GM10266 (cell line): Measurements from ENCODE around the gene SLC13A5.

Experiments used
- DNase-seq: peaks from one replicate; pipeline ENCODE4 v3.0.0; 2012; ENCODE audit errors: extremely low spot score
- TF ChIP-seq, protein P1 (sequence below): IDR thresholded peaks from 2 replicates; pipeline ENCODE4 v1.5.1; 2012; ENCODE audit warnings: mild to moderate bottlenecking, low read depth; ENCODE audit not compliant: control insufficient read depth, insufficient read depth; ENCODE audit errors: missing control alignments

Gene SLC13A5

DNA sequence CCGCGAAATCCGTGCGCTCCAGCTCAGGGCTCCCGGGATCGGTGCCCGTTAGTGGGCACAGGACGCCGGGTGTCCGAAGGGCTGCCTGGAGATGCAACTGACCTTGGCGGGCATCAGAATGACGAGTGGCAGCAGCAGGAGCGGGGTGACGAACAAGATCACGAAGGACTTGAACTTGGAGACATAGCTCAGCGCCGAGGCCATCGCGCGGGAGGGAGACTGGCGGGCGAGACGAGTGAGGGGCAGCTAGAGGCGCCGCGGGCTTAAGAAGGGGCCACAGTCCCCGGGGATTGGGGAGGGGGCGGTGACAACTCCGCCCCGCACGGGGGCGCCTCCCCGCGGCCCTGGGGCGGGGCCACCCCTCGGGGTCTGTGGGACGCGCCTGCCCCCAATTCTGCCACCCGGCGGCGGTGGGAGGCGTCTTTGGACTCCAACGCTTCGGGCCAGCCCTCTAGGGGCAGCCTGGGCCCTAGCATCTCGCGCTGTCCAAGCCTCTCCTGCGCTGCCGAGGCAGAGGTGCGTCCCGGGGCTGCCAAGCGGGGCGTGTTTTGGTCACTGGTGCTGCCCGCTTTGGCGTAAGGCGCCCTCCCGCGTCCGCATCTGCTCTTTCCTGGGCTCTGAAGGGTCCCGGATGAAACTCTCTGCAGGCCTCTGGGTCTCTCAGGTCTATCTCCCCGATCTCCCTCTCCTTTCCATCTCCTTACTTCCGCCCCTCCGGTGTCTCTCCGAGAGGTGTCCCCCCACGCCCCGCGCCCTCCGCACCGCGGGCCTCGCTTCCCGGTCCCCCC lies at the start of gene SLC13A5:
Gene SLC13A5, minus strand, starts transcription at position 240 of the 788 bp plus-strand sequence. Its CDS starts 36 bp downstream, at position 204.
- DNase-seq, result peak; percentile 49
- TF ChIP-seq, protein P1, sequence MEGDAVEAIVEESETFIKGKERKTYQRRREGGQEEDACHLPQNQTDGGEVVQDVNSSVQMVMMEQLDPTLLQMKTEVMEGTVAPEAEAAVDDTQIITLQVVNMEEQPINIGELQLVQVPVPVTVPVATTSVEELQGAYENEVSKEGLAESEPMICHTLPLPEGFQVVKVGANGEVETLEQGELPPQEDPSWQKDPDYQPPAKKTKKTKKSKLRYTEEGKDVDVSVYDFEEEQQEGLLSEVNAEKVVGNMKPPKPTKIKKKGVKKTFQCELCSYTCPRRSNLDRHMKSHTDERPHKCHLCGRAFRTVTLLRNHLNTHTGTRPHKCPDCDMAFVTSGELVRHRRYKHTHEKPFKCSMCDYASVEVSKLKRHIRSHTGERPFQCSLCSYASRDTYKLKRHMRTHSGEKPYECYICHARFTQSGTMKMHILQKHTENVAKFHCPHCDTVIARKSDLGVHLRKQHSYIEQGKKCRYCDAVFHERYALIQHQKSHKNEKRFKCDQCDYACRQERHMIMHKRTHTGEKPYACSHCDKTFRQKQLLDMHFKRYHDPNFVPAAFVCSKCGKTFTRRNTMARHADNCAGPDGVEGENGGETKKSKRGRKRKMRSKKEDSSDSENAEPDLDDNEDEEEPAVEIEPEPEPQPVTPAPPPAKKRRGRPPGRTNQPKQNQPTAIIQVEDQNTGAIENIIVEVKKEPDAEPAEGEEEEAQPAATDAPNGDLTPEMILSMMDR, result no peak

DNA sequence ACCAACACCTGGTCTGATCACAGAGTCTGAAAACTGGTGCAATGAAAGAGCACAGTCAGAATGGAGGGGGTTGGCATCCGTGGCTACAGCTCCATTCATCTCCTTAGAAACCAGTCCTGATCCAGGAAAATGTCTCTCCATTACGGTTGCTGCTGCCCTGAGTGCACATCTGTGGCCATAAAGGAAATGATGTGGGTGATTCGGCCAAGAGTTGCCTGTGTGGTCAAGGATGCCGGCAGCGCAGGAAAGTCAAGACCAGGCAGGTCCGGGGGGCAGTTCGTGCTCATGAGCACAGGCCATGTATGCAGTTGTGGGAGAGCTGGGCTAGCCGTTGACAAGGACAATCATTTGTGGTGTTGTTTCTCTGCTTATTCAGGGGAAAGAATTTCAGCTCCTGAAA lies 48.6 kb upstream of the SLC13A5 start:
- no peak for DNase-seq
- TF ChIP-seq, protein P1, result no peak

DNA sequence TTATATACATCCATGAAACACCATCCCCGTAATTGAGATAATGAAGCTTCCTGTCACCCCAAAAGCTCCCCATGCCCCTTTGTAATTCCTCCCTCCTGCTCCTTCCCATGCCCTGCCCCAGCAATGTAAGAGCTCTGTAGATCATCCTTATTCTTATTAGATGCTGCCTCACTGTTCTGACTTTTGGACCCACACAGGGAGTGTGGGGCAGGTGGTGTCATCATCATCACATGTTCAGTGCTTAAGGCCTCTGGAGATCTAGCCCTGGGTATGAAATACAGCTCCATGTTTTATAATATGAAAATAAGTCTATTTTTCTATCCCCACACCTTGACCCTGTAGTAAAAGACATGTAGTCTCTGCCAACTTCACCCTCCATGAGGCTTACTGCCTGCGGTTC lies 44.6 kb upstream of the SLC13A5 start:
- no peak for DNase-seq
- TF ChIP-seq, protein P1, result no peak

DNA sequence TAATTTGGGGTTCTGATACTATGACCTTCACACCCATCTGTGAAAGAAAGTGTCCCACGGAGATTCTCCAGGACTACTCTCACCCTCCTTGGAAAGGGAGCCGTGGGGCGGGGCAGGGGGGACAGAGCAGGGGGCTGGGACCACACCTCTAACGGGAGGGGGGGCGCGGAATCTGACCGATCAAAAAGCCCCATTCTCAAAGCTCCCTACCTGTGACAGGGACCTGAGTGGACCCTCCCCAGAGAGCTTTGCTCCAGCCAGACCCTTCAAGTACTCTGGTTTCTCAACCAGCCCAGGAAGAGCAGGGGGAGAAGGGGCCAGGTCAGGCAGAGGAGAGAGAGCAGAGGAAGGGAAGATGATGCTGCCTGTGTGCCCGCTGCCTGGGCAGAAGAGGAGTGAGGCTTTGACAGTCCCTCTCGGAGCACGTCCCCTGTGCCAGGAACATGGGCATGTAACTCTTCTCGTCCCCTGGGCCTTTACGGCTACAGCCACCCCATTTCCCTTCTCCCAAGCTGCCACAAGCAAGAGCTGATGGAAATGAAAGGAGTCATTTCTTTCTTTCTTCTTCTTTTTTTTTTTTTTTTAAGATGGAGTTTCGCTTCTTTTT lies 43.4 kb upstream of the SLC13A5 start:
- TF ChIP-seq, protein P1, result no peak
- no peak for DNase-seq

- no peak for DNase-seq
These were observed 42.6 kb upstream of the SLC13A5 start, which contains the start of gene XAF1 for GRCh38 chr17:6755731-6756184. XAF1 (plus strand) TSS chr17:6756046; CDS start chr17:6756079, 33 bp downstream.

DNA sequence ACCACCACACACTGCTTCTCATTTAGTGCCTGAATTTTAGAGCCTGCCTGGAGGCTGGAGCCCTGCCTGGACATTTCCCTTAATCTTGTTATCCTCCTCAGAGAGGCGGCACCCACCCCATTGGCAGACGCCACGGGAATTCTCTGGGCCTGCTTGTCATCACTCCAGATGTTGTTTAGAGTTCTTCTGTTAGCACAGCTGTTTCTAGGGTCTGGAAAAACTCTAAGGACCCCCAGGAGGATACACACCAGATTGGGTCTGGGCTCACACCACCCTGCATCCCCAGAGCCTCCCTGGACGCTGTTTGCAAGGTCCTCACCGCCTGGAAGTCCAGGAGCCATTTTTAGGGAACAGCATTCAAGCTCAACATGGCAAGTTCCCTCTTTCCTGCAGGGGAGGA lies 42.1 kb upstream of the SLC13A5 start:
- DNase-seq, result no peak
- TF ChIP-seq, protein P1, result no peak

More at GRCh38 chr17:6755731-6756184, 42.6 kb upstream of the SLC13A5 start, which contains the start of gene XAF1:
- TF ChIP-seq, protein P1, result no peak

- no peak for DNase-seq
- TF ChIP-seq, protein P1, result no peak
These were observed 40.4 kb upstream of the SLC13A5 start for GRCh38 chr17:6753546-6753945.
